ENCODE results near the gene TJP1. TPM values are rescaled to one million over a fixed set of nuclear protein-coding genes. Genes with fewer than 3 reads are reported as not detected.
A peak's percentile ranks its signal among the peaks of the same experiment; 100 is the strongest.

Gene TJP1
- total and polyA plus RNA-seq, 2 of the 8 experiments (the other 6 are each of a cell fraction or from before 2014, with no cell fraction given), result 46.3 to 138 TPM

- no peak overlapping the region for H3K56ac ChIP-seq (replicated peaks; ENCODE audit: insufficient read length, low read depth, low read length)
- no peak overlapping the region for H2BK120ac ChIP-seq (replicated peaks; ENCODE audit: low read depth, low read length)
- no peak overlapping the region for H2AFZ ChIP-seq (ENCODE audit: low read length)
- H3K14ac ChIP-seq (ENCODE audit: insufficient read length), result no peak overlapping the region
- H2AK5ac ChIP-seq (ENCODE audit: low read depth, low read length), result no peak overlapping the region
- H3K4me2 ChIP-seq (ENCODE audit: insufficient read depth in 1 of 2, low read depth in 2 of 2, low read length in 2 of 2), result no peak overlapping the region
- no peak overlapping the region for H2BK5ac ChIP-seq (ENCODE audit: low read depth, low read length)
- H3K23me2 ChIP-seq (ENCODE audit: low read depth, low read length), result no peaks in the 10 kb centered on the region
- peaks cover 0 to 2% (median 0%) of the 10 kb centered on the region in 4 experiments; a peak in 2 of 7 replicates for H3K4me1 ChIP-seq (replicated peaks in 1 of 4; ENCODE audit: control insufficient read depth in 3 of 4, insufficient read depth in 4 of 4, low read length in 3 of 4)
- H3K23ac ChIP-seq (ENCODE audit: insufficient read length), result no peak overlapping the region
- no peaks in the 10 kb centered on the region for H4K20me1 ChIP-seq (replicated peaks in 1 of 2; ENCODE audit: control insufficient read depth in 1 of 2, insufficient read depth in 2 of 2, low read length in 2 of 2)
- no peak overlapping the region for H4K91ac ChIP-seq (replicated peaks; ENCODE audit: insufficient read length, low read length)
- no peaks in the 10 kb centered on the region for H3K79me2 ChIP-seq (ENCODE audit: control insufficient read depth in 1 of 2, insufficient read depth in 2 of 2, low read length in 2 of 2)
- H3K18ac ChIP-seq (ENCODE audit: extremely low read depth, low read length), result no peak overlapping the region
- no peak overlapping the region for H2BK12ac ChIP-seq (ENCODE audit: low read depth, low read length)
- no peak overlapping the region for H2BK20ac ChIP-seq (ENCODE audit: low read length)
- no peak overlapping the region for H3K4ac ChIP-seq (replicated peaks; ENCODE audit: insufficient read length, low read depth, low read length)
- no peak overlapping the region for H2BK15ac ChIP-seq (ENCODE audit: low read length)
- H3K79me1 ChIP-seq (ENCODE audit: low read depth, low read length), result no peaks in the 10 kb centered on the region
- no peaks in the 10 kb centered on the region for H3K27me3 ChIP-seq (replicated peaks in 1 of 4; ENCODE audit: control insufficient read depth in 3 of 4, extremely low read depth in 1 of 4, insufficient read depth in 3 of 4, low read length in 3 of 4)
- POLR2A ChIA-PET (ENCODE audit: partially characterized antibody), result no interaction called here
- WGBS, 2 experiments (ENCODE audit: extremely low coverage in 1 of 2, insufficient coverage in 1 of 2, insufficient read length in 1 of 2, insufficient replicate concordance in 2 of 2, low coverage in 1 of 2, low lambda C conversion rate in 2 of 2, missing lambda C conversion rate in 1 of 2), result 96% methylated on average over 15 of the region's 15 CpGs; no CpG with 5 or more reads in 1 of the 2 experiments
- CTCF ChIA-PET (ENCODE audit: partially characterized antibody), result interaction anchor here (0.9 to 3.5 kb wide), 7 partner anchors 8 to 585 kb away, joined by 3 to 10 read pairs (median 4); no protein-coding TSS in a partner anchor
- no peaks in the 10 kb centered on the region for H3K36me3 ChIP-seq (ENCODE audit: control insufficient read depth in 2 of 4, insufficient read depth in 4 of 4, low read length in 3 of 4)
- FAIRE-seq, result no peak
- peak in 1 of 2 experiments; percentile 41 for DNase-seq (ENCODE audit: low read depth in 1 of 2, low spot score in 2 of 2)
- no peak overlapping the region for H3K27ac ChIP-seq (ENCODE audit: low read depth, low read length)
- H3K4me3 ChIP-seq (ENCODE audit: extremely low read depth in 1 of 4, insufficient read depth in 2 of 4, low read depth in 3 of 4, low read length in 4 of 4), result no peak overlapping the region
- peak overlapping the region; percentile 58 for H4K8ac ChIP-seq (ENCODE audit: extremely low read depth, insufficient read depth, low read length)
- no peak overlapping the region for H3K9ac ChIP-seq (replicated peaks in 1 of 4; ENCODE audit: extremely low read depth in 1 of 4, low read depth in 3 of 4, low read length in 3 of 4)
- no peaks in the 10 kb centered on the region; a peak in 1 of 4 replicates for H3K9me3 ChIP-seq (ENCODE audit: insufficient read depth in 2 of 2, low read depth in 1 of 2, low read length in 1 of 2)
- no peak overlapping the region for H4K5ac ChIP-seq (ENCODE audit: insufficient read length, low read depth, low read length)
- TF ChIP-seq SIX5 (IDR thresholded peaks at IDR 0.05; ENCODE audit: low read depth, low read length), result no peak
- TF ChIP-seq TEAD4 (IDR thresholded peaks at IDR 0.05; ENCODE audit: low read depth, low read length), result no peak
- TF ChIP-seq CTBP2 (IDR thresholded peaks at IDR 0.05; ENCODE audit: borderline replicate concordance, insufficient read depth, insufficient read length, low read length), result no peak
- TF ChIP-seq TAF7 (optimal IDR thresholded peaks at IDR 0.05; ENCODE audit: borderline replicate concordance, low read depth, low read length), result no peak
- no peak for TF ChIP-seq YY1 (IDR thresholded peaks at IDR 0.05; ENCODE audit: low read depth, low read length)
- TF ChIP-seq CHD1 (IDR thresholded peaks at IDR 0.05; ENCODE audit: low read depth, low read length), result no peak
- TF ChIP-seq HDAC6 (IDR thresholded peaks at IDR 0.05; ENCODE audit: low read depth, low read length), result no peak
- no peak for TF ChIP-seq USF2 (IDR thresholded peaks at IDR 0.05; ENCODE audit: low read length)
- TF ChIP-seq RXRA (IDR thresholded peaks at IDR 0.05; ENCODE audit: insufficient read depth, low read depth, low read length), result no peak
- no peak for TF ChIP-seq CHD2 (IDR thresholded peaks at IDR 0.05; ENCODE audit: low read length)
- TF ChIP-seq BCL11A (IDR thresholded peaks at IDR 0.05; ENCODE audit: low read depth in 2 of 2, low read length in 2 of 2), result no peak
- no peak for TF ChIP-seq ATF3 (IDR thresholded peaks at IDR 0.05; ENCODE audit: insufficient read depth, low read depth, low read length)
Observed at GRCh38 chr15:29687204-29687815, 135.0 kb downstream of the TJP1 start.
